GM12878 (cell line): ENCODE results near the gene BLOC1S4. TPM values are rescaled to one million over a fixed set of nuclear protein-coding genes. Genes with fewer than 3 reads are reported as not detected.

Source experiments
- ATAC-seq: fragments of 200-7000 bp; cut with Tn5 transposase; 3 replicates; pipeline ENCODE4 v1.9.1; 2020; ENCODE audit warnings: mild to moderate bottlenecking, moderate library complexity
- BruUV-seq: library from RNA; stranded (reverse); fragments of 400-500 nt; replicated peaks from 2 replicates; lab custom pipeline; 2021; lab: Mats Ljungman, UMichigan
- CTCF ChIA-PET: fragments of 300-600 bp; sonication (Branson Sonifier 250); formaldehyde crosslinking; extraction: SDS; loops from one replicate; lab custom pipeline; 2021; ENCODE audit warnings: inconsistent platforms; lab: Yijun Ruan, JAX
- POLR2A ChIA-PET: fragments of 350-600 bp; formaldehyde crosslinking; extraction: SDS; loops from one replicate; lab custom pipeline; 2021; ENCODE audit warnings: inconsistent platforms; lab: Charles Lee
- RAD21 ChIA-PET: fragments of 300-600 bp; sonication (Branson Sonifier 250); formaldehyde crosslinking; loops from one replicate; lab custom pipeline; 2023; ENCODE audit warnings: antibody characterized with exemption; ENCODE audit not compliant: unreplicated experiment; lab: Charles Lee
- SMC1A ChIA-PET: fragments of 300-600 bp; sonication (Branson Sonifier 250); formaldehyde crosslinking; loops from one replicate; lab custom pipeline; 2023; ENCODE audit not compliant: unreplicated experiment, uncharacterized antibody; lab: Charles Lee
- DNase-seq: peaks from one replicate; pipeline ENCODE4 v3.0.0-alpha.2; 2011; ENCODE audit warnings: low read depth, low spot score
- FAIRE-seq: peaks from 3 replicates; lab custom pipeline; 2011; peaks lifted over from hg19 to GRCh38; lab: Jason Lieb, UNC
- H2AFZ ChIP-seq: 2 replicates; pipeline ENCODE4 v1.6.0; 2011; ENCODE audit warnings: low read depth, low read length, control low read depth; ENCODE audit not compliant: control insufficient read depth
- H3K27ac ChIP-seq: 2 replicates; pipeline ENCODE4 v1.5.1; 2011; ENCODE audit warnings: control low read depth; ENCODE audit not compliant: control insufficient read depth, insufficient read depth
- H3K27me3 ChIP-seq, 2 experiments: replicated peaks in 1 of 2; 2 replicates each; pipeline versions ENCODE4 v1.6.0 to v1.6.1; 2011; ENCODE audit warnings: low read length in 1 of 2; ENCODE audit not compliant: control insufficient read depth in 2 of 2, insufficient read depth in 2 of 2
- H3K36me3 ChIP-seq, 2 experiments: 2 replicates each; pipeline ENCODE4 v1.5.1; 2011; ENCODE audit warnings: low read length in 1 of 2; ENCODE audit not compliant: control insufficient read depth in 2 of 2, insufficient read depth in 2 of 2
- H3K4me1 ChIP-seq: 2 replicates; pipeline ENCODE4 v1.6.1; 2011; ENCODE audit warnings: mild to moderate bottlenecking, low read length, moderate library complexity, mixed read lengths; ENCODE audit not compliant: control insufficient read depth, insufficient read depth
- H3K4me2 ChIP-seq: 2 replicates; pipeline ENCODE4 v1.6.0; 2011; ENCODE audit warnings: control low read depth; ENCODE audit not compliant: control insufficient read depth, insufficient read depth
- H3K4me3 ChIP-seq: fragments of 200-600 bp; sonication (generic); 2 replicates; pipeline ENCODE4 v1.5.1; 2016
- H3K79me2 ChIP-seq: 2 replicates; pipeline ENCODE4 v1.6.0; 2011; ENCODE audit warnings: low read length; ENCODE audit not compliant: control insufficient read depth, insufficient read depth
- H3K9ac ChIP-seq: 2 replicates; pipeline ENCODE4 v1.8.0; 2011; ENCODE audit warnings: low read length, control low read depth, mixed read lengths; ENCODE audit not compliant: control insufficient read depth, insufficient read depth
- H3K9me3 ChIP-seq: replicated peaks from 3 replicates; pipeline ENCODE4 v1.5.1; 2011; ENCODE audit warnings: mild to moderate bottlenecking, low read length; ENCODE audit not compliant: control insufficient read depth, insufficient read depth
- H4K20me1 ChIP-seq: 2 replicates; pipeline ENCODE4 v1.6.0; 2011; ENCODE audit not compliant: control insufficient read depth, insufficient read depth
- BCL11A ChIP-seq: IDR thresholded peaks from 2 replicates; pipeline ENCODE4 v1.6.1; 2011; ENCODE audit warnings: low read depth, low read length
- CHD4 ChIP-seq: fragments of 200-600 bp; sonication (generic); IDR thresholded peaks from 2 replicates; pipeline ENCODE4 v1.6.1; 2016; ENCODE audit warnings: mild to moderate bottlenecking
- ETV6 ChIP-seq, 2 experiments: fragments of 450-650 bp in 1 of 2; IDR thresholded peaks in 1 of 2; conservative IDR thresholded peaks in 1 of 2; 2 replicates each; pipeline ENCODE4 v1.6.1; 2014; ENCODE audit warnings: antibody characterized with exemption in 1 of 2, borderline replicate concordance in 1 of 2, low read depth in 1 of 2, mild to moderate bottlenecking in 1 of 2, moderate library complexity in 1 of 2
- IRF5 ChIP-seq: fragments of 450-650 bp; IDR thresholded peaks from 2 replicates; pipeline ENCODE4 v1.6.1; 2017; ENCODE audit warnings: borderline replicate concordance
- JUND ChIP-seq: IDR thresholded peaks from 2 replicates; pipeline ENCODE4 v1.6.1; 2012; ENCODE audit warnings: low read depth, mild to moderate bottlenecking, low read length, improper control_type of control experiment, moderate library complexity
- KAT2A ChIP-seq: conservative IDR thresholded peaks from 2 replicates; pipeline ENCODE4 v1.6.1; 2011; ENCODE audit warnings: low read depth, low read length; ENCODE audit not compliant: control insufficient read depth
- KDM1A ChIP-seq: fragments of 200-600 bp; sonication (generic); IDR thresholded peaks from 2 replicates; pipeline ENCODE4 v1.6.1; 2016; ENCODE audit warnings: borderline replicate concordance
- NR2C1 ChIP-seq: fragments of 450-650 bp; IDR thresholded peaks from 2 replicates; pipeline ENCODE4 v1.6.1; 2017; ENCODE audit warnings: antibody characterized with exemption, mild to moderate bottlenecking, moderate library complexity
- SIX5 ChIP-seq: IDR thresholded peaks from 2 replicates; pipeline ENCODE4 v1.6.1; 2011; ENCODE audit warnings: mild to moderate bottlenecking, low read depth, low read length, moderate library complexity; ENCODE audit not compliant: severe bottlenecking
- STAT1 ChIP-seq: fragments of 450-650 bp; conservative IDR thresholded peaks from 2 replicates; pipeline ENCODE4 v1.6.1; 2014; ENCODE audit warnings: antibody characterized with exemption, mild to moderate bottlenecking
- ZBTB4 ChIP-seq: fragments of 450-650 bp; formaldehyde crosslinking; IDR thresholded peaks from 2 replicates; pipeline ENCODE4 v1.4.0; 2022; ENCODE audit warnings: mild to moderate bottlenecking, moderate library complexity
- ZNF217 ChIP-seq: fragments of 450-650 bp; IDR thresholded peaks from 2 replicates; pipeline ENCODE4 v1.6.1; 2017; ENCODE audit warnings: antibody characterized with exemption, mild to moderate bottlenecking
- ZNF384 ChIP-seq: IDR thresholded peaks from 2 replicates; pipeline ENCODE4 v1.6.1; 2012; ENCODE audit warnings: low read depth, mild to moderate bottlenecking, low read length, improper control_type of control experiment, borderline replicate concordance
- ZSCAN29 ChIP-seq: fragments of 450-650 bp; IDR thresholded peaks from 2 replicates; pipeline ENCODE4 v1.6.1; 2017; ENCODE audit warnings: mild to moderate bottlenecking, moderate library complexity
- WGBS: methylation state at CpG from one replicate; pipeline ENCODE4 v1.1.6; 2016; ENCODE audit warnings: low lambda C conversion rate; ENCODE audit not compliant: insufficient replicate concordance, insufficient coverage; ENCODE audit errors: missing lambda C conversion rate; 5-methylcytosine and 5-hydroxymethylcytosine counted together
- in situ Hi-C: fragments of 300-500 bp; cut with MboI; formaldehyde crosslinking; loops from 9 replicates; pipeline ENCODE4 v1.14.3; 2018; ENCODE audit warnings: mixed read lengths
- intact Hi-C: fragments of 100-400 bp; cut with micrococcal nuclease; formaldehyde crosslinking; loops from one replicate; pipeline ENCODE4 v1.14.2; 2022; ENCODE audit not compliant: unreplicated experiment
- polyA plus RNA-seq, 11 experiments: library from polyadenylated mRNA; depleted of rRNA in 4 of 11; unstranded in 6 of 11; stranded (reverse) in 5 of 11; fragments of >200 nt; fragmentation: Nextera tagmentation in 4 of 11; fragmentation: Illumina TruSeq in 1 of 11; extraction: Ambion mirVana in 4 of 11; extraction: Trizol in 1 of 11; gene quantifications; 1 replicate in 1 of 11; 2 replicates in 10 of 11; pipeline versions ENCODE4 v1.2.1 to v1.2.3, GENCODE V29; 2011 to 2016; ENCODE audit warnings: inconsistent platforms in 2 of 11, missing spikeins in 2 of 11, low read depth in 1 of 11
- total RNA-seq, 4 experiments: library from RNA; depleted of rRNA in 3 of 4; stranded (reverse); fragments of >200 nt in 3 of 4; fragmentation: Illumina TruSeq in 1 of 4; extraction: Trizol in 1 of 4; gene quantifications; 2 replicates each; pipeline versions ENCODE4 v1.2.1 to v1.2.3, GENCODE V29; 2013 to 2021
- TF ChIP-seq, protein P1 (sequence below): fragments of 150-350 bp; IDR thresholded peaks from 2 replicates; pipeline ENCODE4 v1.6.1; 2014; ENCODE audit warnings: mild to moderate bottlenecking, low read depth, low read length
- TF ChIP-seq, protein P2 (sequence below): IDR thresholded peaks from 2 replicates; pipeline ENCODE4 v1.6.1; 2011; ENCODE audit warnings: mild to moderate bottlenecking, low read depth, low read length, moderate library complexity; ENCODE audit not compliant: insufficient replicate concordance

BLOC1S4 gene
- total and polyA plus RNA-seq, 10 of the 15 experiments (the other 5 are each of a cell fraction or from before 2014, with no cell fraction given): 2.7 to 23.8 (median 9.5) TPM

- H3K79me2 ChIP-seq: no peaks in the 10 kb centered on the region
- no peak overlapping the region for H3K4me3 ChIP-seq
- no peak overlapping the region for H3K9ac ChIP-seq
- POLR2A ChIA-PET: no interaction called here
- no TSS peak for BruUV-seq
- CTCF ChIA-PET: interaction anchor here (0.6 to 1.5 kb wide), 2 partner anchors 15 to 485 kb away, joined by 3 to 4 read pairs; no protein-coding TSS in a partner anchor
- 82% methylated on average over 14 of the region's 15 CpGs for WGBS
- FAIRE-seq (no peak), DNase-seq (no peak), ATAC-seq (no peak)
- peaks cover 11% of the 10 kb centered on the region for H3K4me1 ChIP-seq
- RAD21 ChIA-PET: interaction anchor here (0.6 kb wide), 1 partner anchor 149 kb away, joined by 3 read pairs; no protein-coding TSS in a partner anchor
- H4K20me1 ChIP-seq: no peaks in the 10 kb centered on the region
- H3K27ac ChIP-seq: no peak overlapping the region
- SMC1A ChIA-PET: no interaction called here
- H3K4me2 ChIP-seq: no peak overlapping the region
- intact Hi-C loops (no loop called here), in situ Hi-C loops (no loop called here)
- H3K36me3 ChIP-seq: no peaks in the 10 kb centered on the region
- no peak overlapping the region for H2AFZ ChIP-seq
- no peaks in the 10 kb centered on the region for H3K9me3 ChIP-seq
- no peaks in the 10 kb centered on the region for H3K27me3 ChIP-seq
- no peak for TF ChIP-seq IRF5
- no peak for TF ChIP-seq BCL11A
- TF ChIP-seq, protein P1, sequence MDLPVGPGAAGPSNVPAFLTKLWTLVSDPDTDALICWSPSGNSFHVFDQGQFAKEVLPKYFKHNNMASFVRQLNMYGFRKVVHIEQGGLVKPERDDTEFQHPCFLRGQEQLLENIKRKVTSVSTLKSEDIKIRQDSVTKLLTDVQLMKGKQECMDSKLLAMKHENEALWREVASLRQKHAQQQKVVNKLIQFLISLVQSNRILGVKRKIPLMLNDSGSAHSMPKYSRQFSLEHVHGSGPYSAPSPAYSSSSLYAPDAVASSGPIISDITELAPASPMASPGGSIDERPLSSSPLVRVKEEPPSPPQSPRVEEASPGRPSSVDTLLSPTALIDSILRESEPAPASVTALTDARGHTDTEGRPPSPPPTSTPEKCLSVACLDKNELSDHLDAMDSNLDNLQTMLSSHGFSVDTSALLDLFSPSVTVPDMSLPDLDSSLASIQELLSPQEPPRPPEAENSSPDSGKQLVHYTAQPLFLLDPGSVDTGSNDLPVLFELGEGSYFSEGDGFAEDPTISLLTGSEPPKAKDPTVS: no peak
- no peak for TF ChIP-seq ZSCAN29
- no peak for TF ChIP-seq NR2C1
- no peak for TF ChIP-seq ZBTB4
- TF ChIP-seq KDM1A: no peak
- TF ChIP-seq, protein P2, sequence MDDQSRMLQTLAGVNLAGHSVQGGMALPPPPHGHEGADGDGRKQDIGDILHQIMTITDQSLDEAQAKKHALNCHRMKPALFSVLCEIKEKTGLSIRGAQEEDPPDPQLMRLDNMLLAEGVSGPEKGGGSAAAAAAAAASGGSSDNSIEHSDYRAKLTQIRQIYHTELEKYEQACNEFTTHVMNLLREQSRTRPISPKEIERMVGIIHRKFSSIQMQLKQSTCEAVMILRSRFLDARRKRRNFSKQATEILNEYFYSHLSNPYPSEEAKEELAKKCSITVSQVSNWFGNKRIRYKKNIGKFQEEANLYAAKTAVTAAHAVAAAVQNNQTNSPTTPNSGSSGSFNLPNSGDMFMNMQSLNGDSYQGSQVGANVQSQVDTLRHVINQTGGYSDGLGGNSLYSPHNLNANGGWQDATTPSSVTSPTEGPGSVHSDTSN: no peak
- TF ChIP-seq CHD4: no peak
- no peak for TF ChIP-seq ZNF217
- no peak for TF ChIP-seq ETV6 (conservative IDR thresholded peaks at IDR 0.05 in 1 of 2, IDR thresholded peaks at IDR 0.05 in 1 of 2; ENCODE audit: borderline replicate concordance in 1 of 2, low read depth in 1 of 2)
- no peak for TF ChIP-seq SIX5
- TF ChIP-seq JUND: no peak
- TF ChIP-seq KAT2A: no peak
- no peak for TF ChIP-seq ZNF384
- TF ChIP-seq STAT1: no peak
Observed at GRCh38 chr4:6689506-6689960, 26.4 kb upstream of the BLOC1S4 start.
